Measurements from ENCODE around the gene CIDEC.

DNA sequence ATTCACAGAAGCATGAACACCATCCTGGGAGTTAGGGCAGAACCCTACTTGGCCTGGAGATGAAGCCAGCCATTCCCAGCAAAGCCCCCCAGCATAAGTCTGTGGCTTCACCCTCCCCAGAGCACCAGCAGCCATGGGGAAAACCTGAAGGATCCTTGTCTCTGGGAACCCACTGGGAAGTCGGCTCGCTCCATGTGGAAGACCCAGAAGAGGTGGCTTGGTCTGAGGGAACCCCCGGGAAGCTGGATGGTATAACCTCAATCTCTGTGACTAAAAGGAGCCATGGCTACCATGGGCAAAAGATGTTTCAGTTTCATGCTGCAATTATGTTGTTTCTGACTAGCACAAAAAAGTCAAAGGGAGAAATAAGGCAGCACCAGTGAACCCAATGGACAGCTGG, 24.5 kb downstream of the CIDEC start:
- TF ChIP-seq, protein P1, sequence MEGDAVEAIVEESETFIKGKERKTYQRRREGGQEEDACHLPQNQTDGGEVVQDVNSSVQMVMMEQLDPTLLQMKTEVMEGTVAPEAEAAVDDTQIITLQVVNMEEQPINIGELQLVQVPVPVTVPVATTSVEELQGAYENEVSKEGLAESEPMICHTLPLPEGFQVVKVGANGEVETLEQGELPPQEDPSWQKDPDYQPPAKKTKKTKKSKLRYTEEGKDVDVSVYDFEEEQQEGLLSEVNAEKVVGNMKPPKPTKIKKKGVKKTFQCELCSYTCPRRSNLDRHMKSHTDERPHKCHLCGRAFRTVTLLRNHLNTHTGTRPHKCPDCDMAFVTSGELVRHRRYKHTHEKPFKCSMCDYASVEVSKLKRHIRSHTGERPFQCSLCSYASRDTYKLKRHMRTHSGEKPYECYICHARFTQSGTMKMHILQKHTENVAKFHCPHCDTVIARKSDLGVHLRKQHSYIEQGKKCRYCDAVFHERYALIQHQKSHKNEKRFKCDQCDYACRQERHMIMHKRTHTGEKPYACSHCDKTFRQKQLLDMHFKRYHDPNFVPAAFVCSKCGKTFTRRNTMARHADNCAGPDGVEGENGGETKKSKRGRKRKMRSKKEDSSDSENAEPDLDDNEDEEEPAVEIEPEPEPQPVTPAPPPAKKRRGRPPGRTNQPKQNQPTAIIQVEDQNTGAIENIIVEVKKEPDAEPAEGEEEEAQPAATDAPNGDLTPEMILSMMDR (IDR thresholded peaks at IDR 0.05; ENCODE audit: low read depth, low read length), result no peak
- TF ChIP-seq EZH2phosphoT487 (IDR thresholded peaks at IDR 0.05; ENCODE audit: low read depth), result no peak

Data from OCI-LY3 (cell line).